Activated gamma-delta T cell (primary cell): ENCODE results near the gene ARHGAP26.

Source experiments
- DNase-seq: peaks from one replicate; lab custom pipeline; 2025; lab: John Stamatoyannopoulos, UW

The ARHGAP26 gene

GRCh38 chr5:143206196-143207053, 436.2 kb downstream of the ARHGAP26 start:
- no peak for DNase-seq

- no peak for DNase-seq
Observed at GRCh38 chr5:143207058-143207457, 436.9 kb downstream of the ARHGAP26 start.

DNA sequence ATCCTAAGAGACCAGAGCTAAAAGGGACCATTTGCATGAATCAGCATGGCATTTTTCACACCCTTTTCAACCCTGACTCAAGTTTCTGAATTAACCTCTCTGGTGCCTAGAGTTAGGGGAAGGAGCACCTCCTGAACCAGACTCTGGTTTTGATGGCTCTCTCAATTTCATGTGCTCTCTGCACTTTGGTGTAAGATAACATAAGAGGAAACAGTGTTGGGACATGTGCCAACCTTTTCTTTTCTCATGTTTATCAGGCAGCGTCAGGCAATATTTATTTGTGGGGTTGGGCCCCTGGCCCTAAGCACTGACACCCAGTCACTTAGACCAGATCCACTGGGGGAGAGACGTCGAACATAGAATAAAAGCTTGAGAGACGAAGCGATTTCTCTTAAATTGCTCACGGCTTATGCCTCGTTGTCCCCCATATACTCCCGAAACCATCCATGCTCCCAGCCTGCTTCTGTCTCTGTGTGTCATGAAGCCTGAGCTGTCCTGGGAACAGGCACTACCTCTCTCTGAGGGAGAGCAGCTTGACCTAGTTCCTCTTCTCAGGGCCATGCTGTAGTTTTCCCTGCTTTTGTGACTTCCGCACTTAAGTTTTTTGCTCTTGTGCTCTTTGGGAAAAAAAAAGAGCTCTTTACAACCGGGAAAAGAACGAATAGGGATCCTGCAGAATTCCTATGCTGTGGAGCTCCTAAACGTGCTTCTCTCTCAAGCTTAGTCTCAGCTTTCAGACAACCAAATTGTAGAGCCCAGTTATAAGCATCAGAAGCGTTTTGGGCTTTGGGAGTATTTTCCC, 437.6 kb downstream of the ARHGAP26 start:
- DNase-seq, result no peak

- no peak for DNase-seq
Observed at GRCh38 chr5:143208365-143208641, 438.1 kb downstream of the ARHGAP26 start.

DNA sequence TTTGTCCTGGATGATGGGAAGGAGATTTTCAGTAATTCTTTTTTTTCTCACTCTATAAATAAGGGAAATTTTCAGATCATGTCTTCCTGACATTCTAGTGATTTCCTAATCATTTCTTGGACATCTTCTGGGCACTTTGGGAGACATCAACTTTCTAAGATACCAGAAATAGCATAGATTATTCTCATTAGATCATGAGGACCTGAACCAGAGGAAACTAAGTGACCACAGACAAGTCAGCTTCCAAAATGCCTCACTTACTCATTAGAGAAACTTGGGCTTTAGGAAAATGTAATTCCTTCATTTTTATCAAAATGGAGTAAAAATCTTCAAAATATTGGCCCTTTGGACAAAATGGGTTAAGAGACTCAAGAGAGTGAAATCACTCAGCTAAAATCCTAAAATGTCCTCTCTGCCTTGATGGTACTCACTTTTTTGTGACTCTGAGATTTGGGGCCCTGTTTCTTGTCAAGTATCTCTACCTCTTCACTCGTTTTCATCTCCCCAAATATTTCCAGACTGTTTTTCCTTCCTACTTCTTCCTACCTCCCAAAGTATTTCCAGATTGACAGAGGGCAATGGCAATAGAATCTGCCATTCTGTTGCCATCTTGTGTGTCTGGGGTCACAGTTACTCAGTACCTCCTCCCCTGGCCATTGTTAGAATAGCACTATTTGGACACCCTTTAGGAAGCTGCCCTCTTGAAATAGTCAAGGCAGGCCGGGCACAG, 438.8 kb downstream of the ARHGAP26 start:
- no peak for DNase-seq

- no peak for DNase-seq
Observed at GRCh38 chr5:143209881-143210395, 439.8 kb downstream of the ARHGAP26 start.

DNA sequence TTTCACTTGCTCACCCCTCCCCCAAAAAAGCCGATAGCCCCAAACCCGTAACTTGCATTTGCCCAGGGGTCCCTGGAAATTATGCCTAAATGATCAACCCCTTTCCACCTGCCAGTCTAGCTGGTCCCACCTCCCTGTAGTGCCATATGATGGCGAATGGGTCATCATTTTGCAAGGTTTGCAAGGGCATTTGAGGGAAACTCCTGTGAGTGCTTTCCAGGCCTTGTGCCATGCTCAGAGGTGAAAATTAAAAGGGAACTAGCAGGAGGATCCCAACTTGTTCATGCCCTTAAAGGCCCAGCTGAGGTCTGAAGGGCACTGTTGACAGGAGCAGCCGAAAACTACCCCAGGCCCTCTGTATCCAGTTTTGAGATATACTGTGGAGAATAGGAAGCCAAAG, 440.4 kb downstream of the ARHGAP26 start:
- no peak for DNase-seq

DNA sequence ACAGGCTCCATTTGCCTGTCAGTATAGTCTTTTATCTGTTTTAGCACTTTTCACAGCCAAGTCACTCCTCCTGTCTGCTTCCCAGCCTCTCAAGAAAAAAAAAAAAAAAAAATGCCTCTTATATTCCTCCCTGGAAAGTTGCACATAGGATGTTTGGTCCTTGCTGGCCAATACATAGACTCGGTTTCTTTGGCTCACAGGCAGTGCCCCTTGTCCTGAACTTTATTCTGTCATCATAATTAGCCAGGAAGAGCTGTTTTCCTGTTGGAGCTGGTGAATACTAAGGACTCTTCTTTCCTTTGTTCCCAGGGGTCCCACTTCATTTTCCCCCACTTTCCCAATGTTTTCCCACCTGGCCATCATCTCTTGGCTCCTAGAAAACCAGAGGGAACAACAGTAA, 442.1 kb downstream of the ARHGAP26 start:
- DNase-seq, result no peak

DNA sequence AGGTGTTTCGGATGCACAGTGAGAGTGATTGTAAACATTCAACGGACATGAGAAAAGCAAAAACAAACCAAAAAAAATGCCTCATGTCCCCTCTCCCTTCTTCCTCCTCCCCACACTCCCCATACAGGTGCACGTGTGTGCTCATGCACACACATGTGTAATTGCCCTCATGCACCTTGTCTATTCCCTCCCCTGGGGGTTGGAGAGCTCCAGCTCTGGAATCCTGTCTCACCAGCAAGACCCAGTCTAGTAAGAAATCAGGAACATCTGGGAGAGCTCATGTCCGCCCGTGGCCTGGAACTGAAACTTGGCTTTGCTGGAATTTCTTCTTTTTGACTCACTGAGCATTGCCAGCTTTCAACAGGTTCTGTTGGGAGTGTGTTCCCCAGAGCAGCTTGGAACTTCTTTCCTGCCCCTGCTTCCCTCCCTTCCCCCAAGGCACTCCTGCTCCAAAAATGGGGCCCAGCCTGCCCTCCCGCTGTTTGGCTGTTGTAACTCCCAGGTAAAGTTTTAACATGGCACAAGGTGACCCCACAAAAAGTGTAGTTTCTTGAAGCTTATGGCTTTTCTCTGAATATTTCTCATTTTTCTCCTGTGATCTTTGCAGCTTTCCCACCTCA, 443.2 kb downstream of the ARHGAP26 start:
- DNase-seq, result no peak

GRCh38 chr5:143213851-143214363, 443.7 kb downstream of the ARHGAP26 start:
- DNase-seq, result no peak

GRCh38 chr5:143214458-143214857, 444.3 kb downstream of the ARHGAP26 start:
- no peak for DNase-seq

DNA sequence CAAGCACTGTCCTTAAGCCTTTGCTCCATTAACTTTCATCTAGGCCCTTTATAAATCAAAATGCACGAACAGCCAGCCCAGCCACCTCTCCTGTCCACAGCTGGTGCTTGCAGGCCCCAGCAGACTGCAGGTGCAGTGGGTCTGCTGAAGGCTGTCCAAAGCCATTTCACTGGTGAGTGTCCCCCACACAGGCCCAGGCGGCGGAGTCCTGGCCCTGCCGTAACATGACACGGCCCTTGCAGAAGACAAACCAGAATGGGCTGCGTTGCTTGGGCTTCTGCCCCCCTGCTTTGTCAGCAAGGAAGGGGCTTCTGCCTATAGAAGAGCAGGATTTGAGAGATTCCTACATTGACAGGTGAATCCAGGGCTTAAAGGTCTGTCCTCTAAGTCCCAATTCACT, 444.7 kb downstream of the ARHGAP26 start:
- DNase-seq, result no peak

GRCh38 chr5:143215690-143216089, 445.5 kb downstream of the ARHGAP26 start:
- DNase-seq, result no peak

DNA sequence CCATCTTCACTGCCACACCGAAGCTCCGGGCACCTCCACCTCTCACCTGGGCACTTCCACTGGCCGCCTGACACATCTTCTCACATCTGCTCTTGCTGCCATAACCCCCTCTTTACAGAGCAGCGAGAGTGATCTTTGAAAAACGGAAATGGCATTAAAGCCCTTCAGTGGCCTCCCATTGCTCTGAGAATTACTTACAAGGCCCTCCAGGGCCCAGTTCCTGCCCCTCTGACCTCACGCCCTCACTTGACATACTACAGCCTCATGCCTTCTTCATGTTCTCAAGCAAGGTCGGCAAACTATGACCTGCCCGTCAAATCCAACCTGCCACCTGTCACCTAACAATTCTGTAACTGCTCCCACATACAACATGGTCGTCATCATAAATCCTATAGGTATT, 446.0 kb downstream of the ARHGAP26 start:
- no peak for DNase-seq

DNA sequence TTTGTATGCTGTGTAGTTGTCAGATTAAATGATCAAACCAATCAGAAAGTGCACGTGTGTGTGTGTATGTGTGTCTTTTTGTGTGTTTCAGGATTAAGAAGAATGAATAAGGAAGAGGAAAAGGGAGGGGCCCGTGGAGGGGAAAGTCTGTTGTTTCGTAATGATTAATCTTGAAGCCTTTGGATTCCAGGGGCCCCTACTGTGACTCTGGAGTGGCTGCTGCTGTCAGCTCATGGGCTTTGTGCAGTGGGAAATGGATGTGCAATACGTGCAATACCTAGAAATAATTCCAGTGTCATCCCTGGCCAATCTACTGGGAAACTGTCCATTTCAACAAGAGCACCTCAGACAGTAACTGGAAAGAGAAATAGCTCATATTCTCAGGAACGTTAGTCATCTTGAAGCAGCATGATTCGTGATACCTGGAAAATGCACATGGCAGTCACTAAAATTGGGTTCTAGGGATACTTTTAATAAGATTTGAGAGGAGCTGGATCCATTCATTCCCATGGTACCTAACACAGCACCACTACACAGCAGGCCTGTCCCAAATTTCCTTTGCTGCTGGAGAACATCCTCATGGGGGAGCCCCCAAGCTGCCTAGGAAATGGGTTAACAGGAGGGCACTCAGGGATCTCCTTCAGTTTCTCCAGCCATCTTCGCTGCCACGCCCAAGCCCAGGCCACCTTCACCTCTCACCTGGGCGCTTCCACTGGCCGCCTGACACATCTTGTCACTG, 447.1 kb downstream of the ARHGAP26 start:
- no peak for DNase-seq

DNA sequence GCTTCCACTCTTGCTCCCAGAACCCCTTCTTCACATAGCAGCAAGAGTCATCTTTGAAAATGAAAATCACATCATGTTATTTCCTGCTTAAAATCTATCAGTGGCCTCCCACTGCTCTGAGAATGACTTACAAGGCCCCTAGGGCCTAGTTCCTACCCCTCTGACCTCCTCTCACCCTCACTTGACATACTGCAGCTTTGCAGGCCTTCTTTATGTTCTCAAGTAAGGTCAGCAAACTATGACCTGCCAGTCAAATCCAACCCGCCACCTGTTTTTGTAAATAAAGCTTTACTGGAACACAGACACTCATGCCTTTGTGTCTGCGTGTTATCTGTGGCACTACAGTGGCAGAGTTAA, 447.6 kb downstream of the ARHGAP26 start:
- no peak for DNase-seq

- no peak for DNase-seq
Observed at GRCh38 chr5:143218517-143219170, 448.5 kb downstream of the ARHGAP26 start.

DNA sequence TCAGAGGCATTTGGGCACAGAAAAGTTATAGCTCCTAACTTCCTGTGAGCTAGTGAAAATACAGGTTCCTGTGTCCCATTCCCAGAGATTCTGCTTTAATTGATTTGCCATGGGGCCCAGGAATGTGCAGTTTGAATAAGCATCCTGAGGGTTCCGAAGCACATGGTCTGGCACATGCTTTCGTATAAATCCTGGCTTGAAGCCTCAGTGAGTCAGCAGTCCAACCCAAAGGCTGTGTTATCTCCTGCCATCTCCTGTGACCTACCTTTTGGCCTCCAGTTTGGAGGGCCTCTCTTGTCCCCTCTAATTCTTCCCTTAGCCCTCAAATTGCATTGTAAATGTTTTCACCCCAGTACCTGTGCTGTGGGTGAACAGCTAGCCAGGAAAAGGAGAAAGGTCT, 449.5 kb downstream of the ARHGAP26 start:
- DNase-seq, result no peak

GRCh38 chr5:143220748-143221251, 450.6 kb downstream of the ARHGAP26 start:
- no peak for DNase-seq
